MM.1S (cell line): ENCODE data around the gene SHF.

ENCODE experiments used
- DNase-seq: peaks from one replicate; pipeline ENCODE4 v3.0.0-alpha.2; 2015
- H2AFZ ChIP-seq: fragments of 300-600 bp; sonication (generic); 2 replicates; pipeline ENCODE4 v1.6.0; 2016; ENCODE audit warnings: antibody characterized with exemption, low read length
- H3F3A ChIP-seq: fragments of 300-600 bp; sonication (generic); 2 replicates; pipeline ENCODE4 v1.6.1; 2016; ENCODE audit warnings: mild to moderate bottlenecking, antibody characterized with exemption, low read length, moderate library complexity, mixed read lengths; ENCODE audit not compliant: insufficient read depth
- H3K27ac ChIP-seq: fragments of 300-600 bp; sonication (generic); 2 replicates; pipeline ENCODE4 v1.5.1; 2016; ENCODE audit warnings: mild to moderate bottlenecking, low read length
- H3K27me3 ChIP-seq: fragments of 300-600 bp; sonication (generic); replicated peaks from 2 replicates; pipeline ENCODE4 v1.6.0; 2016; ENCODE audit warnings: low read length; ENCODE audit not compliant: insufficient read depth
- H3K36me3 ChIP-seq: fragments of 300-600 bp; sonication (generic); replicated peaks from 2 replicates; pipeline ENCODE4 v1.6.1; 2016; ENCODE audit warnings: mild to moderate bottlenecking, low read length, mixed read lengths; ENCODE audit not compliant: insufficient read depth
- H3K4me1 ChIP-seq: fragments of 300-600 bp; sonication (generic); 2 replicates; pipeline ENCODE4 v1.6.1; 2016; ENCODE audit warnings: low read length, mixed read lengths
- H3K4me2 ChIP-seq: fragments of 300-600 bp; sonication (generic); 2 replicates; pipeline ENCODE4 v1.6.0; 2016; ENCODE audit warnings: low read depth, low read length
- H3K4me3 ChIP-seq: fragments of 300-600 bp; sonication (generic); 2 replicates; pipeline ENCODE4 v1.5.1; 2016; ENCODE audit warnings: low read length, mixed read lengths
- H3K79me2 ChIP-seq: fragments of 300-600 bp; sonication (generic); 2 replicates; pipeline ENCODE4 v1.6.1; 2016; ENCODE audit warnings: mixed run types, low read length, mixed read lengths
- H3K9ac ChIP-seq: fragments of 300-600 bp; sonication (generic); 2 replicates; pipeline ENCODE4 v1.6.1; 2016; ENCODE audit warnings: low read length, mixed read lengths
- H3K9me2 ChIP-seq: fragments of 300-600 bp; sonication (generic); replicated peaks from 2 replicates; pipeline ENCODE4 v1.6.1; 2016; ENCODE audit warnings: mild to moderate bottlenecking, low read length, mixed read lengths; ENCODE audit not compliant: insufficient read depth
- H3K9me3 ChIP-seq: fragments of 300-600 bp; sonication (generic); replicated peaks from 2 replicates; pipeline ENCODE4 v1.6.1; 2016; ENCODE audit warnings: mild to moderate bottlenecking, low read length, mixed read lengths; ENCODE audit not compliant: insufficient read depth
- H4K20me1 ChIP-seq: fragments of 300-600 bp; sonication (generic); 2 replicates; pipeline ENCODE4 v1.6.1; 2016; ENCODE audit warnings: mild to moderate bottlenecking, low read length, moderate library complexity, mixed read lengths; ENCODE audit not compliant: insufficient read depth
- CTCF ChIP-seq: fragments of 300-600 bp; sonication (generic); IDR thresholded peaks from 2 replicates; pipeline ENCODE4 v1.5.1; 2016; ENCODE audit warnings: antibody characterized with exemption, low read length, mixed read lengths
- EZH2 ChIP-seq: fragments of 300-600 bp; sonication (generic); optimal IDR thresholded peaks from 2 replicates; pipeline ENCODE3; 2017; ENCODE audit warnings: low read depth, mild to moderate bottlenecking, antibody characterized with exemption, low read length, mixed read lengths
- EZH2phosphoT487 ChIP-seq: fragments of 300-600 bp; sonication (generic); IDR thresholded peaks from 2 replicates; pipeline ENCODE4 v1.6.1; 2018; ENCODE audit warnings: antibody characterized with exemption, low read length

The SHF gene

GRCh38 chr15:45231864-45232562, 44.2 kb upstream of the SHF start:
- H3K9me2 ChIP-seq, result no peaks in the 10 kb centered on the region
- H3K79me2 ChIP-seq, result no peaks in the 10 kb centered on the region
- H3K27me3 ChIP-seq, result no peaks in the 10 kb centered on the region
- H4K20me1 ChIP-seq, result no peaks in the 10 kb centered on the region
- H3F3A ChIP-seq, result no peaks in the 10 kb centered on the region
- no peaks in the 10 kb centered on the region for H3K9me3 ChIP-seq
- no peaks in the 10 kb centered on the region for H3K36me3 ChIP-seq
- no peak overlapping the region for H3K27ac ChIP-seq
- DNase-seq, result no peak
- TF ChIP-seq EZH2 (no peak), CTCF (no peak), EZH2phosphoT487 (no peak)
- H2AFZ ChIP-seq, result no peak overlapping the region
- no peak overlapping the region for H3K4me2 ChIP-seq
- no peak overlapping the region for H3K4me3 ChIP-seq
- no peaks in the 10 kb centered on the region for H3K4me1 ChIP-seq
- no peak overlapping the region for H3K9ac ChIP-seq

GRCh38 chr15:45231132-45231531, 43.4 kb upstream of the SHF start:
- no peak for TF ChIP-seq EZH2phosphoT487
- no peak for TF ChIP-seq EZH2
- no peak for TF ChIP-seq CTCF
- H3K36me3 ChIP-seq, result no peaks in the 10 kb centered on the region
- H3F3A ChIP-seq, result no peaks in the 10 kb centered on the region
- H3K79me2 ChIP-seq, result no peaks in the 10 kb centered on the region
- H4K20me1 ChIP-seq, result no peaks in the 10 kb centered on the region
- no peak overlapping the region for H3K4me2 ChIP-seq
- DNase-seq, result no peak
- H3K9ac ChIP-seq, result no peak overlapping the region
- no peak overlapping the region for H3K4me3 ChIP-seq
- no peak overlapping the region for H2AFZ ChIP-seq
- H3K9me3 ChIP-seq, result no peaks in the 10 kb centered on the region
- no peaks in the 10 kb centered on the region for H3K9me2 ChIP-seq
- no peaks in the 10 kb centered on the region for H3K4me1 ChIP-seq
- H3K27me3 ChIP-seq, result no peaks in the 10 kb centered on the region
- no peak overlapping the region for H3K27ac ChIP-seq

GRCh38 chr15:45230245-45230965, 42.6 kb upstream of the SHF start:
- TF ChIP-seq EZH2phosphoT487 (no peak), EZH2 (no peak), CTCF (no peak)
- H3K36me3 ChIP-seq, result no peaks in the 10 kb centered on the region
- H3K4me3 ChIP-seq, result no peak overlapping the region
- DNase-seq, result no peak
- H3K27ac ChIP-seq, result no peak overlapping the region
- H3K27me3 ChIP-seq, result no peaks in the 10 kb centered on the region
- H3K9me2 ChIP-seq, result no peaks in the 10 kb centered on the region
- no peak overlapping the region for H3K9ac ChIP-seq
- no peaks in the 10 kb centered on the region for H3K9me3 ChIP-seq
- H3F3A ChIP-seq, result no peaks in the 10 kb centered on the region
- no peaks in the 10 kb centered on the region for H3K4me1 ChIP-seq
- H3K79me2 ChIP-seq, result no peaks in the 10 kb centered on the region
- H2AFZ ChIP-seq, result no peak overlapping the region
- no peak overlapping the region for H3K4me2 ChIP-seq
- H4K20me1 ChIP-seq, result no peaks in the 10 kb centered on the region
